Mammary epithelial cell (primary cell): Measurements from ENCODE around the gene ANKRD29.

Source experiments
- EZH2 ChIP-seq: IDR thresholded peaks from 2 replicates; pipeline ENCODE4 v1.6.1; 2012; ENCODE audit warnings: low read length, inconsistent platforms, borderline replicate concordance
- TF ChIP-seq, protein P1 (sequence below), 2 donors: IDR thresholded peaks in 1 of 2; conservative IDR thresholded peaks in 1 of 2; 2 replicates each; pipeline ENCODE4 v1.5.1; 2011 to 2012; ENCODE audit warnings: inconsistent platforms in 2 of 2, low read length in 2 of 2, mild to moderate bottlenecking in 2 of 2, control low read depth in 1 of 2, low read depth in 1 of 2; ENCODE audit not compliant: insufficient read depth in 1 of 2; ENCODE audit errors: extremely low read depth in 1 of 2

GRCh38 chr18:23662309-23663263 lies at the start of gene ANKRD29:
- TF ChIP-seq, protein P1, sequence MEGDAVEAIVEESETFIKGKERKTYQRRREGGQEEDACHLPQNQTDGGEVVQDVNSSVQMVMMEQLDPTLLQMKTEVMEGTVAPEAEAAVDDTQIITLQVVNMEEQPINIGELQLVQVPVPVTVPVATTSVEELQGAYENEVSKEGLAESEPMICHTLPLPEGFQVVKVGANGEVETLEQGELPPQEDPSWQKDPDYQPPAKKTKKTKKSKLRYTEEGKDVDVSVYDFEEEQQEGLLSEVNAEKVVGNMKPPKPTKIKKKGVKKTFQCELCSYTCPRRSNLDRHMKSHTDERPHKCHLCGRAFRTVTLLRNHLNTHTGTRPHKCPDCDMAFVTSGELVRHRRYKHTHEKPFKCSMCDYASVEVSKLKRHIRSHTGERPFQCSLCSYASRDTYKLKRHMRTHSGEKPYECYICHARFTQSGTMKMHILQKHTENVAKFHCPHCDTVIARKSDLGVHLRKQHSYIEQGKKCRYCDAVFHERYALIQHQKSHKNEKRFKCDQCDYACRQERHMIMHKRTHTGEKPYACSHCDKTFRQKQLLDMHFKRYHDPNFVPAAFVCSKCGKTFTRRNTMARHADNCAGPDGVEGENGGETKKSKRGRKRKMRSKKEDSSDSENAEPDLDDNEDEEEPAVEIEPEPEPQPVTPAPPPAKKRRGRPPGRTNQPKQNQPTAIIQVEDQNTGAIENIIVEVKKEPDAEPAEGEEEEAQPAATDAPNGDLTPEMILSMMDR (conservative IDR thresholded peaks at IDR 0.05 in 1 of 2, IDR thresholded peaks at IDR 0.05 in 1 of 2; ENCODE audit: extremely low read depth in 1 of 2, insufficient read depth in 1 of 2, low read depth in 1 of 2, low read length in 2 of 2), result no peak
- TF ChIP-seq EZH2, result no peak
